HG02798 (cell line): ENCODE data around the gene SPTBN1.

ENCODE experiments used
- ATAC-seq: cut with Tn5 transposase; IDR thresholded peaks from one replicate; pipeline ENCODE4 v1.9.1; 2021; ENCODE audit warnings: mild to moderate bottlenecking; ENCODE audit not compliant: unreplicated experiment, poor library complexity

Gene SPTBN1

GRCh38 chr2:54710216-54710615 lies 254.1 kb downstream of the SPTBN1 start:
- no peak for ATAC-seq

DNA sequence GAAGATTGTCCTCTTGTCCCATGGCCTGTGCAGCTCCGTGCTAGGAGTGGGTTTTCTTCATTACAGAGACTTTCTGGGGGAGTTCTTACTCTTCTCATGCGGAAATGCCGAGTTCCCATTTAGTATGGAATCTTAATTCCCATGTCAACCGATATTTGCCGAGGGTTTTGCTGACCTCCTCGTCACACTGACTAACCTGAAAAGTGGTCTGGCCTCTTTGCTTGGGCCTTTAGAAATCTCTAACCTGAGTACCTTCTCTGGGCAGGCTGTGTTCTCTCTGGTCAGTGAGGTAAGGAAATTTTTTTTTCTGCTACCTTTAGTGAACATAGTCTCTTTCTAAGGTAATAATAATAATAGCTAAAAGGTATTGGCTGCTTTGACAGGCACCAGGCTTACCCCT lies 256.4 kb downstream of the SPTBN1 start:
- ATAC-seq, result no peak

- ATAC-seq, result no peak
Observed at GRCh38 chr2:54714996-54715395, 258.9 kb downstream of the SPTBN1 start.

- ATAC-seq, result no peak
Observed at GRCh38 chr2:54716375-54716774, 260.2 kb downstream of the SPTBN1 start.

- ATAC-seq, result no peak
Observed at GRCh38 chr2:54720563-54720962, 264.4 kb downstream of the SPTBN1 start.
